IPS-18c (cell line): ENCODE results near the gene ASB15.
A peak's percentile ranks its signal among the peaks of the same experiment; 100 is the strongest.
"Not testable (repeated sequence)": the region's sequence is repeated elsewhere in the genome, so short reads cannot be mapped to it uniquely, and the experiment has no call there.

ENCODE experiments used
- H3K4me3 ChIP-seq: 2 replicates; pipeline ENCODE4 v1.7.0; 2013; ENCODE audit warnings: low read depth, mild to moderate bottlenecking, low read length, moderate library complexity; ENCODE audit not compliant: insufficient read depth
- H3K9me3 ChIP-seq: one replicate; pipeline ENCODE4 v1.6.1; 2013; ENCODE audit warnings: mild to moderate bottlenecking, low read length, moderate library complexity; ENCODE audit not compliant: control insufficient read depth, insufficient read depth

Gene ASB15

GRCh38 chr7:123601530-123601929, at the start of gene ASB15:
Gene ASB15, plus strand, starts transcription at chr7:123601821. Its CDS starts 12,682 bp downstream, at chr7:123614503.
- no peak within 1 kb of the TSS for H3K4me3 ChIP-seq
- no peaks in the 10 kb centered on the region for H3K9me3 ChIP-seq

- H3K9me3 ChIP-seq = not testable (repeated sequence)
These were observed 49.5 kb upstream of the ASB15 start for GRCh38 chr7:123552134-123552533.

GRCh38 chr7:123552641-123553040, 49.0 kb upstream of the ASB15 start:
- Histone ChIP-seq H3K9me3 (no peaks in the 10 kb centered on the region), H3K4me3 (no peak overlapping the region)

More at GRCh38 chr7:123552134-123552533, 49.5 kb upstream of the ASB15 start:
- H3K4me3 ChIP-seq = not testable (repeated sequence)

- no peak overlapping the region for H3K4me3 ChIP-seq
- no peaks in the 10 kb centered on the region for H3K9me3 ChIP-seq
These were observed 48.5 kb upstream of the ASB15 start for GRCh38 chr7:123553159-123553558.

GRCh38 chr7:123555484-123555883, 46.1 kb upstream of the ASB15 start:
- H3K9me3 ChIP-seq = no peaks in the 10 kb centered on the region

DNA sequence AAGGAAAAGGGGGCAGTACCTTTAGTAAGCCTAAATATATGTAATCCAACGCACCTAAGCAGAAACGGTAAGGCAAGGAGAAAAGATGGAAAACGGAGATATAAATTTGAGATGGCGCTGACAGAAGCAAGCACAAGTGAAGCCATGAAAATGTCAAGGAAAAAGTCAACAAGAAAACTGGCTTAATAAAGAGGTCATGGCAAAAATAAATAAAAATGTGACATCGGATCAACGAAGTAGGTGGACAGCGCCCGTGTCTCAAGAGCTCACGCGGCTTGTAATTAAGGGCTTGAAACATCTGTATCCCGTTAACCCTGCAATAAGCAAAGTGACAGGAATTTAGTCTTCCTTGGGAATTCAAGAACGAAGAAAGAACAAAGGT, 44.6 kb upstream of the ASB15 start:
- no peaks in the 10 kb centered on the region for H3K9me3 ChIP-seq
- H3K4me3 ChIP-seq = peak overlapping the region; percentile 81

More at GRCh38 chr7:123555484-123555883, 46.1 kb upstream of the ASB15 start:
- no peak overlapping the region for H3K4me3 ChIP-seq

GRCh38 chr7:123557398-123558288, 44.0 kb upstream of the ASB15 start, which contains the start of gene NDUFA5:
Gene NDUFA5, minus strand, starts transcription at chr7:123557818. Its CDS starts 23 bp downstream, at chr7:123557795.
- peak within 1 kb of the TSS; percentile 81 for H3K4me3 ChIP-seq
- no peaks in the 10 kb centered on the region for H3K9me3 ChIP-seq

GRCh38 chr7:123558289-123558874, 43.2 kb upstream of the ASB15 start:
- no peaks in the 10 kb centered on the region for H3K9me3 ChIP-seq
- peak overlapping the region; percentile 38; the same call in 1 of the 2 replicates for H3K4me3 ChIP-seq

GRCh38 chr7:123562121-123562520, 39.5 kb upstream of the ASB15 start:
- Histone ChIP-seq H3K4me3 (no peak overlapping the region), H3K9me3 (no peaks in the 10 kb centered on the region)

GRCh38 chr7:123569352-123570010, 32.1 kb upstream of the ASB15 start:
- no peak overlapping the region for H3K4me3 ChIP-seq
- H3K9me3 ChIP-seq = no peaks in the 10 kb centered on the region

DNA sequence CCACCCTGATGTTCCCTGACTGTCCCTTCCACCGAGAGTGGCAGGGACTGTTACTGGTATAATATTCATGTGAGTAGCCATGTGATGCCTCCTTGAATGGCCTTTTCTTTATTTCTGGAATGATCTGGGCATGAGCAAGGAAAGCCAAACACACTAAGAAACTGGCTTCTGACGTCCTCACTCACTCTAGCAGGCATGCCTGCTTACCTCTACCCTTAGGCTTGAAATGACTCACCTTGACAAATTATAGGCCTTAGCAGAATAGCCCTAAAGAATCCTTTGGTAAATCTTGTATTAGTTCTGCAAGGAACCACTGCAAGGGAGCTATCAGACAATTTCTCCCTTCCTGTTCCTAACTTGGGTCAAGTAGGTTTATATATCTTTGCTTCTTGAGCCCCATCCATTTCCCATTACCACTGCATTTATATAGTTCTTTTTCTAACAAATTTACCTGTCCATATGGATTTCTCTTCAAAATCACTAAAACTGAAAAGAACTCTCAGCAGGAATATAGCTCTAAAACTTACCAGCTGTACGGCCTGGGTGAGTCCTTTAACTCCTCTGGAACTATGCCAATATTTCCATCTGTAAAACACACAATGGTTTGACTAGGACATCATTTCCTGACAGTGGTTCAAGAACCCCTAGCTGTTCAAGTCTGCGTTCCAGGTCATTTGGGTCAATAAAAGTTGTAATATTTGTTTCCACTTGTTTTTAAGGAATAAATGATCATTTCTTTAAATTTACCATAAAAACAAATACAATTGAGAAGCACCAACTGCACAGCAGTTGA, 31.0 kb upstream of the ASB15 start:
- no peaks in the 10 kb centered on the region for H3K9me3 ChIP-seq
- H3K4me3 ChIP-seq = no peak overlapping the region

DNA sequence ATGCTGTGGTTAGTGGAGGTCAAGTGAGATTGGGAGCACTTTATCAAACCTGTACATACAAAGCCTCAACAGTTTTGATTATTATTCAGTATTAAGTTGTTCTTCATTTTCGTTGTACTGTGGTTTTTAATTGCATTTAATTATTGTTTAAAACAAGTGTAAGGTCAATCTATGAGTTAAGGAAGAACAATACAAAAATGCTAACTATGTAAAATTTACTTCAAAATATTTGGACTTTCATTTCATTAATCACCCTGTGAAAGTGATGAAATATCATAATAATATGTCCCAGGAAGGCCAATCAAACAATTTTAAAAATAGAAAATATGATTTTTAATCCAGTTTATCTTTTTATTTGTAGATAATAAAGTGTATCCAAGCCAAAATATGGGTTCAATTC, 30.4 kb upstream of the ASB15 start:
- H3K4me3 ChIP-seq = no peak overlapping the region
- H3K9me3 ChIP-seq = no peaks in the 10 kb centered on the region

DNA sequence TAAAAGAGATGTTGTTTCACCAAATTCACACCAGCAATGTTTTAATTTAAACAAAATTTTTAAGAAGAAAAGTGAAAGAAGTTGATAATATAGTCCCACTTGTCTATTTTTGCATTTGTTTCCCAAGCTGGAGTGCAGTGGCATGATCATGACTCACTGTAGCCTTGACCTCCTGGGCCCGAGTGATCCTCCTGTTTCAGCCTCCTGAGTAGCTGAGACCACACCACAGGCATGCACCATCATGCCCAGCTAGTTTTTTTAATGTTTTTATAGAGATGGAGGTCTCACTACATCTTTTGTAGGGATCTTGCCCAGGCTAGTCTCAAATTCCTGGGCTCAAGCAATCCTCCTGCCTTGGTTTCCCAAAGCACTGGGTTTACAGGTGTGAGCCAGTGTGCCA, 29.9 kb upstream of the ASB15 start:
- Histone ChIP-seq H3K9me3 (no peaks in the 10 kb centered on the region), H3K4me3 (no peak overlapping the region)

- H3K9me3 ChIP-seq = no peaks in the 10 kb centered on the region
- no peak overlapping the region for H3K4me3 ChIP-seq
These were observed 28.3 kb upstream of the ASB15 start for GRCh38 chr7:123573341-123573740.

DNA sequence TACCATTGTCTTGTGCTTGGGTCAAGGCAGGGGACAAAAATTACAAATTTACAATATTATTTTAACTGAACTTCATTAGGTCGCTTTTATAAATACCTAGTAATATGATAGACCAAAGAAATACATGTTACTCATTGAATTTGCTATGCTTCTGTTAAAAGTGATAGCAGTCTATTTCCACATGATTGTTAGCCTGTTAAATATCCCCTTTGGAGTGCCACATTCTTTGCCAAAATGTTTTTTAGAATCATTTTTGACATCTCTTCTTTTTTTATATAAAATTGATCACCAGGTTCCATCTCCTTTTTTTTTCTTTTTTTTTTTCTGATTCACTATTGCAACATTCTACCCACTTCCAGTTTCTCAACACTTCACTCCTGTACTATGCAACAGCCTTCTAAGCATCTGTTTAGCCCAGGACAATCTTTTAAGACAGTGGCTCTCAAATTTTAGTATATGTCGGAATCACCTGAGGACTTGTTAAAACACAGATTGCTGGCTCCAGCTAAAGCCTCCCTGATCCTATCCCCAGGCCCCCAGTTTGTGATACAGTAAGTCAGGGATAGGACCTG, 27.6 kb upstream of the ASB15 start:
- no peak overlapping the region for H3K4me3 ChIP-seq
- H3K9me3 ChIP-seq = no peaks in the 10 kb centered on the region

GRCh38 chr7:123579416-123579815, 22.2 kb upstream of the ASB15 start:
- Histone ChIP-seq H3K4me3 (no peak overlapping the region), H3K9me3 (no peaks in the 10 kb centered on the region)
